ENCODE results near the gene STRA6.
"Not testable (repeated sequence)": the region's sequence is repeated elsewhere in the genome, so short reads cannot be mapped to it uniquely, and the experiment has no call there.

Gene STRA6

GRCh38 chr15:74165461-74165860 is 37.1 kb downstream of the STRA6 start:
- WGBS, 2 donors (ENCODE audit: extremely low coverage in 2 of 2, insufficient read length in 2 of 2, insufficient replicate concordance in 1 of 2), result no CpG with 5 or more reads among the region's 1 CpG
- Histone ChIP-seq H2AK5ac (ENCODE audit: low read depth, low read length) (no peak overlapping the region), H2BK5ac (ENCODE audit: low read length) (no peak overlapping the region), H3K4me1 (ENCODE audit: control insufficient read depth in 2 of 2, insufficient read depth in 1 of 2, low read depth in 1 of 2, low read length in 2 of 2) (peaks cover 0 to 10% of the 10 kb centered on the region in 2 donors), H2AFZ (ENCODE audit: low read length) (no peak overlapping the region), H3K36me3 (replicated peaks in 1 of 2; ENCODE audit: control insufficient read depth in 2 of 2, insufficient read depth in 2 of 2, low read length in 2 of 2) (no peaks in the 10 kb centered on the region), H3K9me3 (replicated peaks in 1 of 2; ENCODE audit: control insufficient read depth in 2 of 2, insufficient read depth in 1 of 2, low read depth in 1 of 2, low read length in 2 of 2) (no peaks in the 10 kb centered on the region), H2BK15ac (ENCODE audit: low read length) (no peak overlapping the region), H4K91ac (ENCODE audit: low read depth, low read length, poor library complexity) (no peak overlapping the region), H3K4ac (ENCODE audit: low read length) (no peak overlapping the region), H3K23ac (ENCODE audit: low read depth, low read length, poor library complexity) (no peak overlapping the region), H3K27me3 (ENCODE audit: control insufficient read depth in 3 of 3, insufficient read depth in 3 of 3, low read depth in 1 of 3, low read length in 3 of 3) (peaks cover 0 to 6% (median 2%) of the 10 kb centered on the region in 3 experiments), H3K9ac (ENCODE audit: low read depth, low read length, poor library complexity) (no peak overlapping the region), H4K8ac (ENCODE audit: low read depth, low read length) (no peak overlapping the region), H3K18ac (ENCODE audit: low read length) (no peak overlapping the region), H2BK120ac (ENCODE audit: low read depth, low read length) (no peak overlapping the region), H3K27ac (replicated peaks; ENCODE audit: low read length) (no peak overlapping the region), H3K4me2 (ENCODE audit: insufficient read depth, low read length, poor library complexity, severe bottlenecking) (no peak overlapping the region), H3K4me3 (ENCODE audit: low read length in 2 of 2) (no peak overlapping the region), H3K79me1 (ENCODE audit: low read depth, low read length) (no peaks in the 10 kb centered on the region), H3K14ac (ENCODE audit: low read length) (no peak overlapping the region), H2BK12ac (ENCODE audit: low read length) (no peak overlapping the region)
- DNase-seq (ENCODE audit: low spot score), result no peak

DNA sequence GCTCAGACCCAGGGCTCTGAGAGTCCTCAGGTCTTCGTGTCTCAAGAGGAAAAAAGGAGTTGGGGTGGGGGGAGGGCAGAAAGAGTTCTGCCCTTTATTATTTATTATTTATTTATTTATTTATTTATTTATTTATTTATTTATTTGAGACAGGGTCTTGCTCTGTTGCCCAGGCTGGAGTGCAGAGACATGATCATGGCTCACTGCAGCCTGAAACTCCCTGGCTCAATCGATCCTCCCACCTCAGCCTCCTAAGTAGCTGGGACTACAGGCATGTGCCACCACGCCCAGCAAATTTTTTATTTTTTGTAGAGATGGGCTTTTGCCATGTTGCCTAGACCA is 40.4 kb downstream of the STRA6 start:
- not testable (repeated sequence) for H2BK15ac ChIP-seq (ENCODE audit: low read length); H3K9ac ChIP-seq (ENCODE audit: low read depth, low read length, poor library complexity); H2BK5ac ChIP-seq (ENCODE audit: low read length); H2AFZ ChIP-seq (ENCODE audit: low read length); DNase-seq (ENCODE audit: low spot score); H2BK12ac ChIP-seq (ENCODE audit: low read length); H2BK120ac ChIP-seq (ENCODE audit: low read depth, low read length); H3K27me3 ChIP-seq (ENCODE audit: control insufficient read depth in 3 of 3, insufficient read depth in 3 of 3, low read depth in 1 of 3, low read length in 3 of 3); H3K4me3 ChIP-seq (ENCODE audit: low read length in 2 of 2); H2AK5ac ChIP-seq (ENCODE audit: low read depth, low read length); H4K8ac ChIP-seq (ENCODE audit: low read depth, low read length); H3K4me1 ChIP-seq (ENCODE audit: control insufficient read depth in 2 of 2, insufficient read depth in 1 of 2, low read depth in 1 of 2, low read length in 2 of 2); H3K27ac ChIP-seq (replicated peaks; ENCODE audit: low read length); H3K14ac ChIP-seq (ENCODE audit: low read length); H3K18ac ChIP-seq (ENCODE audit: low read length); H4K91ac ChIP-seq (ENCODE audit: low read depth, low read length, poor library complexity); H3K36me3 ChIP-seq (replicated peaks in 1 of 2; ENCODE audit: control insufficient read depth in 2 of 2, insufficient read depth in 2 of 2, low read length in 2 of 2); H3K23ac ChIP-seq (ENCODE audit: low read depth, low read length, poor library complexity); H3K9me3 ChIP-seq (replicated peaks in 1 of 2; ENCODE audit: control insufficient read depth in 2 of 2, insufficient read depth in 1 of 2, low read depth in 1 of 2, low read length in 2 of 2); H3K4ac ChIP-seq (ENCODE audit: low read length); H3K4me2 ChIP-seq (ENCODE audit: insufficient read depth, low read length, poor library complexity, severe bottlenecking); H3K79me1 ChIP-seq (ENCODE audit: low read depth, low read length)
- no CpG with 5 or more reads among the region's 3 CpGs for WGBS, 2 donors (ENCODE audit: extremely low coverage in 2 of 2, insufficient read length in 2 of 2, insufficient replicate concordance in 1 of 2)

DNA sequence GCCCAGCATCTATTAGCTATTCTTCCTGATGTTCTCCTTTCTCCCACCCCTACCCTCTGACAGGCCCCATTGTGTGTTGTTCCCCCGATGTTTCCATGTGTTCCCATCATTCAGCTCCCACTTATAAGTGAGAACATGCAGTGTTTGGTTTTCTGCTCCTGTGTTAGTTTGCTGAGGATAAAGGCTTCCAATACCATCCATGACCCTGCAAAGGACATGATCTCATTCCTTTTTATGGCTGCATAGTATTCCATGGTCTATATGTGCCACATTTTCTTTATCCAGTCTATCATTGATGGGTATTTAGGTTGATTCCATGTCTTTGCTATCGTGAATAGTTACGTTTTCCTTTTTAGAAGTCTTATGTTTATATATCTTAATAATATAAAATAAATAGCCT is 42.2 kb downstream of the STRA6 start:
- not testable (repeated sequence) for H4K91ac ChIP-seq (ENCODE audit: low read depth, low read length, poor library complexity); H3K27me3 ChIP-seq (ENCODE audit: control insufficient read depth in 3 of 3, insufficient read depth in 3 of 3, low read depth in 1 of 3, low read length in 3 of 3); H2AFZ ChIP-seq (ENCODE audit: low read length); DNase-seq (ENCODE audit: low spot score); H3K14ac ChIP-seq (ENCODE audit: low read length); H3K4ac ChIP-seq (ENCODE audit: low read length); H2BK120ac ChIP-seq (ENCODE audit: low read depth, low read length); H3K9ac ChIP-seq (ENCODE audit: low read depth, low read length, poor library complexity); H3K36me3 ChIP-seq (replicated peaks in 1 of 2; ENCODE audit: control insufficient read depth in 2 of 2, insufficient read depth in 2 of 2, low read length in 2 of 2); H3K27ac ChIP-seq (replicated peaks; ENCODE audit: low read length); H3K4me2 ChIP-seq (ENCODE audit: insufficient read depth, low read length, poor library complexity, severe bottlenecking); H2BK12ac ChIP-seq (ENCODE audit: low read length); H4K8ac ChIP-seq (ENCODE audit: low read depth, low read length); H3K23ac ChIP-seq (ENCODE audit: low read depth, low read length, poor library complexity); H2BK5ac ChIP-seq (ENCODE audit: low read length); H3K79me1 ChIP-seq (ENCODE audit: low read depth, low read length); H3K4me3 ChIP-seq (ENCODE audit: low read length in 2 of 2); H2BK15ac ChIP-seq (ENCODE audit: low read length); H3K9me3 ChIP-seq (replicated peaks in 1 of 2; ENCODE audit: control insufficient read depth in 2 of 2, insufficient read depth in 1 of 2, low read depth in 1 of 2, low read length in 2 of 2); H2AK5ac ChIP-seq (ENCODE audit: low read depth, low read length); H3K18ac ChIP-seq (ENCODE audit: low read length)
- peaks cover 6 to 16% of the 10 kb centered on the region in 2 donors for H3K4me1 ChIP-seq (ENCODE audit: control insufficient read depth in 2 of 2, insufficient read depth in 1 of 2, low read depth in 1 of 2, low read length in 2 of 2)
- no CpG with 5 or more reads among the region's 3 CpGs for WGBS, 2 donors (ENCODE audit: extremely low coverage in 2 of 2, insufficient read length in 2 of 2, insufficient replicate concordance in 1 of 2)

DNA sequence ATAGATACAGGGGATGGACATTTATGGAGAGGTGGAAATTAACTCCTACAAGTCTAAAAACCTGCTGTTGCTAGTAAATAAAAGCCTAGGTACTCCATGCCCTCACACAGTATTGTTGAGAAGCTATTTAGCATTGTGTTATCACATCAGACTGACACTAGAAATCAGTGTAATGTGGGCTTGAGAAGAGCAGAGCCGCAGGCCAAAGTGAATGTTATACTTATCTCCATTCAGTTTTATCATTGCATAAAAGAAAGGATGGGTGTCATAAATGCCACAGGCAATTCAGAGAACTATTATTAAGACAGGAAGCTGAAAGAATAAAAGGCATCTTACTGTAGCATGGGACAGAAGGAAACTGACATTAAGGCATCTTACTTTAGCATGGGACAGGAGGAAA is 42.8 kb downstream of the STRA6 start:
- H2AFZ ChIP-seq (ENCODE audit: low read length), result no peak overlapping the region
- no peak overlapping the region for H3K27ac ChIP-seq (replicated peaks; ENCODE audit: low read length)
- H4K91ac ChIP-seq (ENCODE audit: low read depth, low read length, poor library complexity), result no peak overlapping the region
- no peaks in the 10 kb centered on the region for H3K27me3 ChIP-seq (ENCODE audit: control insufficient read depth in 3 of 3, insufficient read depth in 3 of 3, low read depth in 1 of 3, low read length in 3 of 3)
- H3K18ac ChIP-seq (ENCODE audit: low read length), result no peak overlapping the region
- H4K8ac ChIP-seq (ENCODE audit: low read depth, low read length), result no peak overlapping the region
- peaks cover 6 to 16% of the 10 kb centered on the region in 2 donors for H3K4me1 ChIP-seq (ENCODE audit: control insufficient read depth in 2 of 2, insufficient read depth in 1 of 2, low read depth in 1 of 2, low read length in 2 of 2)
- whole genome bisulfite sequencing, 2 donors (ENCODE audit: extremely low coverage in 2 of 2, insufficient read length in 2 of 2, insufficient replicate concordance in 1 of 2), result no CpG with 5 or more reads among the region's 1 CpG
- H2AK5ac ChIP-seq (ENCODE audit: low read depth, low read length), result no peak overlapping the region
- H2BK15ac ChIP-seq (ENCODE audit: low read length), result no peak overlapping the region
- H3K9ac ChIP-seq (ENCODE audit: low read depth, low read length, poor library complexity), result no peak overlapping the region
- H3K23ac ChIP-seq (ENCODE audit: low read depth, low read length, poor library complexity), result no peak overlapping the region
- no peak overlapping the region for H2BK120ac ChIP-seq (ENCODE audit: low read depth, low read length)
- no peak overlapping the region for H3K4me2 ChIP-seq (ENCODE audit: insufficient read depth, low read length, poor library complexity, severe bottlenecking)
- H3K4ac ChIP-seq (ENCODE audit: low read length), result no peak overlapping the region
- H3K4me3 ChIP-seq (ENCODE audit: low read length in 2 of 2), result no peak overlapping the region
- H3K9me3 ChIP-seq (replicated peaks in 1 of 2; ENCODE audit: control insufficient read depth in 2 of 2, insufficient read depth in 1 of 2, low read depth in 1 of 2, low read length in 2 of 2), result no peaks in the 10 kb centered on the region
- no peaks in the 10 kb centered on the region for H3K79me1 ChIP-seq (ENCODE audit: low read depth, low read length)
- no peak for DNase-seq (ENCODE audit: low spot score)
- no peak overlapping the region for H2BK12ac ChIP-seq (ENCODE audit: low read length)
- H2BK5ac ChIP-seq (ENCODE audit: low read length), result no peak overlapping the region
- no peaks in the 10 kb centered on the region for H3K36me3 ChIP-seq (replicated peaks in 1 of 2; ENCODE audit: control insufficient read depth in 2 of 2, insufficient read depth in 2 of 2, low read length in 2 of 2)
- no peak overlapping the region for H3K14ac ChIP-seq (ENCODE audit: low read length)

Measured in neuronal stem cell (in vitro differentiated cells).